ENCODE results near the gene SPNS2.

- TF ChIP-seq, protein P1, sequence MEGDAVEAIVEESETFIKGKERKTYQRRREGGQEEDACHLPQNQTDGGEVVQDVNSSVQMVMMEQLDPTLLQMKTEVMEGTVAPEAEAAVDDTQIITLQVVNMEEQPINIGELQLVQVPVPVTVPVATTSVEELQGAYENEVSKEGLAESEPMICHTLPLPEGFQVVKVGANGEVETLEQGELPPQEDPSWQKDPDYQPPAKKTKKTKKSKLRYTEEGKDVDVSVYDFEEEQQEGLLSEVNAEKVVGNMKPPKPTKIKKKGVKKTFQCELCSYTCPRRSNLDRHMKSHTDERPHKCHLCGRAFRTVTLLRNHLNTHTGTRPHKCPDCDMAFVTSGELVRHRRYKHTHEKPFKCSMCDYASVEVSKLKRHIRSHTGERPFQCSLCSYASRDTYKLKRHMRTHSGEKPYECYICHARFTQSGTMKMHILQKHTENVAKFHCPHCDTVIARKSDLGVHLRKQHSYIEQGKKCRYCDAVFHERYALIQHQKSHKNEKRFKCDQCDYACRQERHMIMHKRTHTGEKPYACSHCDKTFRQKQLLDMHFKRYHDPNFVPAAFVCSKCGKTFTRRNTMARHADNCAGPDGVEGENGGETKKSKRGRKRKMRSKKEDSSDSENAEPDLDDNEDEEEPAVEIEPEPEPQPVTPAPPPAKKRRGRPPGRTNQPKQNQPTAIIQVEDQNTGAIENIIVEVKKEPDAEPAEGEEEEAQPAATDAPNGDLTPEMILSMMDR (IDR thresholded peaks at IDR 0.05) = no peak
- TF ChIP-seq POLR2A (IDR thresholded peaks at IDR 0.05) (no peak), POLR2AphosphoS5 (IDR thresholded peaks at IDR 0.05) (no peak)
Observed at GRCh38 chr17:4519361-4519788, 20.7 kb downstream of the SPNS2 start.
